ENCODE data around the gene TXNRD1. TPM values are rescaled to one million over a fixed set of nuclear protein-coding genes. Genes with fewer than 3 reads are reported as not detected.
A peak's percentile ranks its signal among the peaks of the same experiment; 100 is the strongest.

TXNRD1 gene
- total RNA-seq, 1 experiment from 2014 or later, result 69.4 TPM

- no peaks in the 10 kb centered on the region for H3K36me3 ChIP-seq (ENCODE audit: insufficient read depth, low read length)
- H3K9ac ChIP-seq (ENCODE audit: low read length), result no peak overlapping the region
- peaks cover 19% of the 10 kb centered on the region for H3K4me1 ChIP-seq (ENCODE audit: low read length)
- H3K9me3 ChIP-seq (ENCODE audit: low read length), result no peaks in the 10 kb centered on the region
- no peaks in the 10 kb centered on the region for H4K20me1 ChIP-seq (ENCODE audit: insufficient read depth, low read depth, low read length)
- H3K4me3 ChIP-seq (ENCODE audit: low read length), result no peak overlapping the region
- no peaks in the 10 kb centered on the region for H3K9me2 ChIP-seq (replicated peaks; ENCODE audit: insufficient read depth, low read length)
- no peaks in the 10 kb centered on the region for H3K27me3 ChIP-seq (ENCODE audit: low read length)
- DNase-seq, result peak; percentile 70
- H2AFZ ChIP-seq (ENCODE audit: low read length), result no peak overlapping the region
- no peaks in the 10 kb centered on the region for H3K79me2 ChIP-seq (ENCODE audit: low read length)
- H3K4me2 ChIP-seq (ENCODE audit: low read depth, low read length, poor library complexity, severe bottlenecking), result no peak overlapping the region
- H3K27ac ChIP-seq (ENCODE audit: low read length), result no peak overlapping the region
These were observed 4.4 kb downstream of the TXNRD1 start for GRCh38 chr12:104219908-104220404.

- H3K4me3 ChIP-seq (ENCODE audit: low read length), result no peak overlapping the region
- H3K4me1 ChIP-seq (ENCODE audit: low read length), result peaks cover 16% of the 10 kb centered on the region
- no peaks in the 10 kb centered on the region for H3K9me3 ChIP-seq (ENCODE audit: low read length)
- H3K9ac ChIP-seq (ENCODE audit: low read length), result no peak overlapping the region
- no peaks in the 10 kb centered on the region for H3K36me3 ChIP-seq (ENCODE audit: insufficient read depth, low read length)
- H3K9me2 ChIP-seq (replicated peaks; ENCODE audit: insufficient read depth, low read length), result no peaks in the 10 kb centered on the region
- no peaks in the 10 kb centered on the region for H4K20me1 ChIP-seq (ENCODE audit: insufficient read depth, low read depth, low read length)
- no peak for DNase-seq
- H3K27me3 ChIP-seq (ENCODE audit: low read length), result no peaks in the 10 kb centered on the region
- H3K4me2 ChIP-seq (ENCODE audit: low read depth, low read length, poor library complexity, severe bottlenecking), result no peak overlapping the region
- H3K79me2 ChIP-seq (ENCODE audit: low read length), result no peaks in the 10 kb centered on the region
- H2AFZ ChIP-seq (ENCODE audit: low read length), result no peak overlapping the region
- no peak overlapping the region for H3K27ac ChIP-seq (ENCODE audit: low read length)
These were observed 5.4 kb downstream of the TXNRD1 start for GRCh38 chr12:104220931-104221330.

GRCh38 chr12:104222976-104223375 is 7.4 kb downstream of the TXNRD1 start:
- H4K20me1 ChIP-seq (ENCODE audit: insufficient read depth, low read depth, low read length), result no peaks in the 10 kb centered on the region
- H3K9me2 ChIP-seq (replicated peaks; ENCODE audit: insufficient read depth, low read length), result no peaks in the 10 kb centered on the region
- peaks cover 15% of the 10 kb centered on the region for H3K4me1 ChIP-seq (ENCODE audit: low read length)
- no peak overlapping the region for H3K4me3 ChIP-seq (ENCODE audit: low read length)
- H3K79me2 ChIP-seq (ENCODE audit: low read length), result no peaks in the 10 kb centered on the region
- H3K36me3 ChIP-seq (ENCODE audit: insufficient read depth, low read length), result no peaks in the 10 kb centered on the region
- DNase-seq, result no peak
- no peak overlapping the region for H3K9ac ChIP-seq (ENCODE audit: low read length)
- no peak overlapping the region for H3K27ac ChIP-seq (ENCODE audit: low read length)
- H2AFZ ChIP-seq (ENCODE audit: low read length), result no peak overlapping the region
- H3K27me3 ChIP-seq (ENCODE audit: low read length), result no peaks in the 10 kb centered on the region
- H3K9me3 ChIP-seq (ENCODE audit: low read length), result no peaks in the 10 kb centered on the region
- H3K4me2 ChIP-seq (ENCODE audit: low read depth, low read length, poor library complexity, severe bottlenecking), result no peak overlapping the region

GRCh38 chr12:104223712-104224111 is 8.1 kb downstream of the TXNRD1 start:
- H2AFZ ChIP-seq (ENCODE audit: low read length), result no peak overlapping the region

GRCh38 chr12:104226672-104227071 is 11.1 kb downstream of the TXNRD1 start:
- no peak for DNase-seq
- no peaks in the 10 kb centered on the region for H3K9me3 ChIP-seq (ENCODE audit: low read length)
- H3K9me2 ChIP-seq (replicated peaks; ENCODE audit: insufficient read depth, low read length), result no peaks in the 10 kb centered on the region
- no peaks in the 10 kb centered on the region for H3K79me2 ChIP-seq (ENCODE audit: low read length)
- H3K9ac ChIP-seq (ENCODE audit: low read length), result no peak overlapping the region
- no peak overlapping the region for H2AFZ ChIP-seq (ENCODE audit: low read length)
- no peaks in the 10 kb centered on the region for H3K36me3 ChIP-seq (ENCODE audit: insufficient read depth, low read length)
- H4K20me1 ChIP-seq (ENCODE audit: insufficient read depth, low read depth, low read length), result no peaks in the 10 kb centered on the region
- no peaks in the 10 kb centered on the region for H3K27me3 ChIP-seq (ENCODE audit: low read length)
- no peak overlapping the region for H3K27ac ChIP-seq (ENCODE audit: low read length)
- peaks cover 2% of the 10 kb centered on the region; the same call in 1 of the 2 replicates for H3K4me1 ChIP-seq (ENCODE audit: low read length)
- no peak overlapping the region for H3K4me2 ChIP-seq (ENCODE audit: low read depth, low read length, poor library complexity, severe bottlenecking)
- no peak overlapping the region for H3K4me3 ChIP-seq (ENCODE audit: low read length)

More at GRCh38 chr12:104223712-104224111, 8.1 kb downstream of the TXNRD1 start:
- no peak for DNase-seq
- Histone ChIP-seq H3K79me2 (ENCODE audit: low read length) (no peaks in the 10 kb centered on the region), H3K9ac (ENCODE audit: low read length) (no peak overlapping the region), H3K9me2 (replicated peaks; ENCODE audit: insufficient read depth, low read length) (no peaks in the 10 kb centered on the region), H3K4me3 (ENCODE audit: low read length) (no peak overlapping the region), H3K4me2 (ENCODE audit: low read depth, low read length, poor library complexity, severe bottlenecking) (no peak overlapping the region), H3K27me3 (ENCODE audit: low read length) (no peaks in the 10 kb centered on the region), H3K9me3 (ENCODE audit: low read length) (no peaks in the 10 kb centered on the region), H3K36me3 (ENCODE audit: insufficient read depth, low read length) (no peaks in the 10 kb centered on the region), H3K4me1 (ENCODE audit: low read length) (peaks cover 15% of the 10 kb centered on the region), H3K27ac (ENCODE audit: low read length) (no peak overlapping the region), H4K20me1 (ENCODE audit: insufficient read depth, low read depth, low read length) (no peaks in the 10 kb centered on the region)

- no peaks in the 10 kb centered on the region for H3K79me2 ChIP-seq (ENCODE audit: low read length)
- no peak overlapping the region for H3K4me3 ChIP-seq (ENCODE audit: low read length)
- no peak overlapping the region for H3K27ac ChIP-seq (ENCODE audit: low read length)
- H3K9me3 ChIP-seq (ENCODE audit: low read length), result peaks cover 19% of the 10 kb centered on the region
- H3K9ac ChIP-seq (ENCODE audit: low read length), result no peak overlapping the region
- H3K36me3 ChIP-seq (ENCODE audit: insufficient read depth, low read length), result no peaks in the 10 kb centered on the region; the same call in 1 of the 2 replicates
- H3K4me1 ChIP-seq (ENCODE audit: low read length), result no peaks in the 10 kb centered on the region
- H3K9me2 ChIP-seq (replicated peaks; ENCODE audit: insufficient read depth, low read length), result no peaks in the 10 kb centered on the region
- no peak for DNase-seq
- H2AFZ ChIP-seq (ENCODE audit: low read length), result no peak overlapping the region
- H3K4me2 ChIP-seq (ENCODE audit: low read depth, low read length, poor library complexity, severe bottlenecking), result no peak overlapping the region
- H4K20me1 ChIP-seq (ENCODE audit: insufficient read depth, low read depth, low read length), result no peaks in the 10 kb centered on the region
- no peaks in the 10 kb centered on the region; the same call in 1 of the 2 replicates for H3K27me3 ChIP-seq (ENCODE audit: low read length)
These were observed 14.9 kb downstream of the TXNRD1 start for GRCh38 chr12:104230304-104231095.

- Histone ChIP-seq H3K4me2 (ENCODE audit: low read depth, low read length, poor library complexity, severe bottlenecking) (no peak overlapping the region), H3K4me1 (ENCODE audit: low read length) (no peaks in the 10 kb centered on the region), H2AFZ (ENCODE audit: low read length) (no peak overlapping the region), H3K9me2 (replicated peaks; ENCODE audit: insufficient read depth, low read length) (no peaks in the 10 kb centered on the region), H3K4me3 (ENCODE audit: low read length) (no peak overlapping the region), H3K9me3 (ENCODE audit: low read length) (peaks cover 25% of the 10 kb centered on the region), H3K27me3 (ENCODE audit: low read length) (no peaks in the 10 kb centered on the region; the same call in 1 of the 2 replicates), H3K27ac (ENCODE audit: low read length) (no peak overlapping the region), H3K36me3 (ENCODE audit: insufficient read depth, low read length) (no peaks in the 10 kb centered on the region; the same call in 1 of the 2 replicates), H4K20me1 (ENCODE audit: insufficient read depth, low read depth, low read length) (no peaks in the 10 kb centered on the region), H3K9ac (ENCODE audit: low read length) (no peak overlapping the region), H3K79me2 (ENCODE audit: low read length) (no peaks in the 10 kb centered on the region)
- DNase-seq, result no peak
These were observed 17.2 kb downstream of the TXNRD1 start for GRCh38 chr12:104232609-104233280.

GRCh38 chr12:104234926-104235499 is 19.4 kb downstream of the TXNRD1 start:
- Histone ChIP-seq H3K27me3 (ENCODE audit: low read length) (no peaks in the 10 kb centered on the region; the same call in 1 of the 2 replicates), H3K79me2 (ENCODE audit: low read length) (no peaks in the 10 kb centered on the region), H3K36me3 (ENCODE audit: insufficient read depth, low read length) (no peaks in the 10 kb centered on the region; the same call in 1 of the 2 replicates), H3K9me3 (ENCODE audit: low read length) (peaks cover 25% of the 10 kb centered on the region), H3K4me3 (ENCODE audit: low read length) (no peak overlapping the region), H3K27ac (ENCODE audit: low read length) (no peak overlapping the region), H3K9me2 (replicated peaks; ENCODE audit: insufficient read depth, low read length) (no peaks in the 10 kb centered on the region), H3K9ac (ENCODE audit: low read length) (no peak overlapping the region), H2AFZ (ENCODE audit: low read length) (no peak overlapping the region), H3K4me2 (ENCODE audit: low read depth, low read length, poor library complexity, severe bottlenecking) (no peak overlapping the region), H3K4me1 (ENCODE audit: low read length) (no peaks in the 10 kb centered on the region), H4K20me1 (ENCODE audit: insufficient read depth, low read depth, low read length) (no peaks in the 10 kb centered on the region)
- no peak for DNase-seq

Data from Karpas-422 (cell line).